OCI-LY3 (cell line): ENCODE measurements around the gene RBM23.
"Not testable (repeated sequence)": the region's sequence is repeated elsewhere in the genome, so short reads cannot be mapped to it uniquely, and the experiment has no call there.

Source experiments
- H2AFZ ChIP-seq: fragments of 200-600, 300-600 bp; shearing (Covaris generic); 2 replicates; pipeline ENCODE4 v1.6.0; 2014; ENCODE audit warnings: antibody characterized with exemption, low read depth, low read length
- H3K27ac ChIP-seq: fragments of 200-600, 300-600 bp; sonication (generic); 2 replicates; pipeline ENCODE4 v1.5.1; 2014; ENCODE audit warnings: mild to moderate bottlenecking, low read length, moderate library complexity, mixed read lengths
- H3K27me3 ChIP-seq: fragments of 200-600, 300-600 bp; sonication (generic); 2 replicates; pipeline ENCODE4 v1.6.1; 2014; ENCODE audit warnings: low read depth, low read length, mixed read lengths
- H3K36me3 ChIP-seq: fragments of 200-600, 300-600 bp; sonication (generic); replicated peaks from 2 replicates; pipeline ENCODE3; 2014; ENCODE audit warnings: low read depth, low read length, mixed read lengths
- H3K4me1 ChIP-seq: fragments of 300-600, 200-600 bp; sonication (generic); 2 replicates; pipeline ENCODE4 v1.6.1; 2014; ENCODE audit warnings: low read length, mixed read lengths
- H3K4me2 ChIP-seq: fragments of 200-600, 300-600 bp; sonication (generic); 2 replicates; pipeline ENCODE4 v1.6.1; 2014; ENCODE audit warnings: low read length, mixed read lengths
- H3K4me3 ChIP-seq: fragments of 300-600, 200-600 bp; sonication (generic); 2 replicates; pipeline ENCODE4 v1.5.1; 2014; ENCODE audit warnings: antibody characterized with exemption, mild to moderate bottlenecking, low read length, moderate library complexity
- H3K79me2 ChIP-seq: fragments of 300-600, 200-600 bp; shearing (Covaris generic); 2 replicates; pipeline ENCODE4 v1.6.1; 2014; ENCODE audit warnings: mild to moderate bottlenecking, low read length, mixed read lengths
- H3K9ac ChIP-seq: fragments of 300-600, 200-600 bp; shearing (Covaris generic); 2 replicates; pipeline ENCODE4 v1.6.0; 2014; ENCODE audit warnings: mild to moderate bottlenecking, low read length, moderate library complexity
- H3K9me3 ChIP-seq: fragments of 200-600, 300-600 bp; shearing (Covaris generic); 2 replicates; pipeline ENCODE4 v1.6.1; 2014; ENCODE audit warnings: low read length, mixed read lengths; ENCODE audit not compliant: insufficient read depth
- H4K20me1 ChIP-seq: fragments of 200-600, 300-600 bp; sonication (generic); 2 replicates; pipeline ENCODE4 v1.6.1; 2016; ENCODE audit warnings: low read length, mixed read lengths; ENCODE audit not compliant: insufficient read depth
- EZH2phosphoT487 ChIP-seq: fragments of 200-600 bp; shearing (Covaris generic); IDR thresholded peaks from 2 replicates; pipeline ENCODE4 v1.6.1; 2018; ENCODE audit warnings: antibody characterized with exemption, mixed run types, low read depth
- TF ChIP-seq, protein P1 (sequence below): fragments of 200-600, 300-600 bp; sonication (generic); IDR thresholded peaks from 2 replicates; pipeline ENCODE4 v1.5.1; 2014; ENCODE audit warnings: antibody characterized with exemption, low read length, low read depth

The RBM23 gene

DNA sequence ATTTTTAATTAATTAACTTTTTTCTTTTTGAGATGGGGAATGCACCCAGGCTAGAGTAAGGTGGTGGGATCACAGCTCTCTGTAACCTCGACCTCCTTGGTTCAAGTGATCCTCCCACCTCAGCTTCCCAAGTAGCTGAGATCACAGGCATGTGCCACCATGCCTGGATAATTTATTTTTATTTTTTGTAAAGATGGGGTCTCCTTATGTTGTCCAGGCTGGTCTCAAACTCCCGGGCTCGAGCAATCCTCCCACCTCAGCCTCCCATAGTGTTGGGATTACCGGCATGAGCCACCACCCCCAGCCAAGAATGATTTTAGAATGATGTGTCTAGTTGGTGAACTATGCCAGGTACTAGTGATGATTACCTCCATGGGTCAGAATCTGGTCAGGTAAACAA is 54.0 kb downstream of the RBM23 start:
- Histone ChIP-seq H3K9me3 (no peaks in the 10 kb centered on the region), H4K20me1 (no peaks in the 10 kb centered on the region), H3K4me2 (no peak overlapping the region), H3K27me3 (no peaks in the 10 kb centered on the region), H3K4me1 (no peaks in the 10 kb centered on the region), H3K36me3 (no peaks in the 10 kb centered on the region), H3K79me2 (no peaks in the 10 kb centered on the region), H3K27ac (no peak overlapping the region), H2AFZ (no peak overlapping the region), H3K4me3 (no peak overlapping the region), H3K9ac (no peak overlapping the region)
- TF ChIP-seq, protein P1, sequence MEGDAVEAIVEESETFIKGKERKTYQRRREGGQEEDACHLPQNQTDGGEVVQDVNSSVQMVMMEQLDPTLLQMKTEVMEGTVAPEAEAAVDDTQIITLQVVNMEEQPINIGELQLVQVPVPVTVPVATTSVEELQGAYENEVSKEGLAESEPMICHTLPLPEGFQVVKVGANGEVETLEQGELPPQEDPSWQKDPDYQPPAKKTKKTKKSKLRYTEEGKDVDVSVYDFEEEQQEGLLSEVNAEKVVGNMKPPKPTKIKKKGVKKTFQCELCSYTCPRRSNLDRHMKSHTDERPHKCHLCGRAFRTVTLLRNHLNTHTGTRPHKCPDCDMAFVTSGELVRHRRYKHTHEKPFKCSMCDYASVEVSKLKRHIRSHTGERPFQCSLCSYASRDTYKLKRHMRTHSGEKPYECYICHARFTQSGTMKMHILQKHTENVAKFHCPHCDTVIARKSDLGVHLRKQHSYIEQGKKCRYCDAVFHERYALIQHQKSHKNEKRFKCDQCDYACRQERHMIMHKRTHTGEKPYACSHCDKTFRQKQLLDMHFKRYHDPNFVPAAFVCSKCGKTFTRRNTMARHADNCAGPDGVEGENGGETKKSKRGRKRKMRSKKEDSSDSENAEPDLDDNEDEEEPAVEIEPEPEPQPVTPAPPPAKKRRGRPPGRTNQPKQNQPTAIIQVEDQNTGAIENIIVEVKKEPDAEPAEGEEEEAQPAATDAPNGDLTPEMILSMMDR, result no peak
- TF ChIP-seq EZH2phosphoT487, result no peak

DNA sequence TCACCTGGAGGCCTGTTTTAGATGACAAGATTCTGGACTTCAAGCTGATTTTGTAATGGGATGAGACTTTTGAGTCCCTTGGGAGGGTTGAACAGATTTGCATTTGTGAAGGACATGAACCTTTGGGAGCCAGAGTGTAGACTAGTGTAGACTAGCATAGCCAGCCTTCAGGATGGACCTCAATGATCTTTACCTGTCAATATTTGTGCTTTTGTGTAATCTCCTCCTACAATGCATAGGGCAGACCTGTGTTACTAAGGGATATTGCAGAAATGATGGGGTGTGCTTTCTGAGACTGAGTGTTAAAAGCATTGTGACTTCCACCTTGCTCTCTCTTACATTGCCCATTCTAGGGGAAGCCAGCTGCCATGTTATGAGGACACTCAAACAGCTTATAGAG is 57.3 kb downstream of the RBM23 start:
- peaks cover 8% of the 10 kb centered on the region; the same call in 1 of the 2 replicates for H3K4me1 ChIP-seq
- H3K27me3 ChIP-seq, result no peaks in the 10 kb centered on the region
- H3K27ac ChIP-seq, result no peak overlapping the region
- no peak overlapping the region for H3K9ac ChIP-seq
- no peaks in the 10 kb centered on the region for H4K20me1 ChIP-seq
- H2AFZ ChIP-seq, result no peak overlapping the region
- H3K36me3 ChIP-seq, result no peaks in the 10 kb centered on the region
- no peak overlapping the region for H3K4me2 ChIP-seq
- H3K79me2 ChIP-seq, result no peaks in the 10 kb centered on the region
- H3K4me3 ChIP-seq, result no peak overlapping the region
- no peak for TF ChIP-seq EZH2phosphoT487
- TF ChIP-seq, protein P1, result no peak
- H3K9me3 ChIP-seq, result no peaks in the 10 kb centered on the region

DNA sequence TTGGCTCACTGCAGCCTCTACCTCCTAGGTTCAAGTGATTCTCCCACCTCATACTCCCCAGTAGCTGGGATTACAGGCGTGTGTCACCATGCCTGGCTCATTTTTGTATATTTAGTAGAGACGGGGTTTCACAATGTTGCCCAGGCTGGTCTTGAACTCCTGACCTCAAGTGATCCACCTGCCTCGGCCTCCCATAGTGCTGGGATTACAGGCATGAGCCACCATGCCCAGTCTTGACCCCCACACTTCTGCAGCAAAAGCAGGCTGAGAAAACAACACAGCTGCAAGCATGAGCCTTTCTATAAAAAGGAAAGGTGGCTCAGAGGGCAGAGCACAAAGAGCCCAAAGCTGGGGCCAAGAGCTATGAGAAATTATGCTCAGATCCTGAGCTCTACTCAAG is 58.6 kb downstream of the RBM23 start:
- not testable (repeated sequence) for H3K27me3 ChIP-seq, H3K27ac ChIP-seq, H3K79me2 ChIP-seq, H2AFZ ChIP-seq, H3K9me3 ChIP-seq, H3K36me3 ChIP-seq, H4K20me1 ChIP-seq, H3K4me3 ChIP-seq, H3K9ac ChIP-seq, H3K4me1 ChIP-seq, H3K4me2 ChIP-seq

DNA sequence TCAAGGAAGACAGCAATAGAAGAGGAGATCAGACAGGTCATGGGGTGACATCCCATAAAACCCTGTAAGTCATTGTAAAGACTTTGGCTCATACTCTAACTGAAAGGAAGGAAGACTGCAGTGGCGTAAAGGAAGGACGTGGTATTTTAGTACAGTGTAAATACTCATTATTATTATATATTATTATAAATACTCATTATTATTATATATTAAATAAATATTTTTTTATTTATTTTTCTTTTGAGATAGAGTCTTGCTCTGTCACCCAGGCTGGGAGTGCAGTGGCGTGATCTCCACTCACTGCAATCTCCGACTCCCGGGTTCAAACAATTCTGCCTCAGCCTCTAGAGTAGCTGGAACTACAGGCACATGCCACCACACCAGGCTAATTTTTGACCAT is 62.5 kb downstream of the RBM23 start:
- no peaks in the 10 kb centered on the region for H3K36me3 ChIP-seq
- H3K79me2 ChIP-seq, result no peaks in the 10 kb centered on the region
- H3K4me2 ChIP-seq, result no peak overlapping the region
- peaks cover 12% of the 10 kb centered on the region for H3K4me1 ChIP-seq
- no peak overlapping the region for H3K9ac ChIP-seq
- H2AFZ ChIP-seq, result no peak overlapping the region
- no peak overlapping the region for H3K4me3 ChIP-seq
- no peaks in the 10 kb centered on the region for H3K9me3 ChIP-seq
- no peak for TF ChIP-seq EZH2phosphoT487
- TF ChIP-seq, protein P1, result no peak
- no peak overlapping the region for H3K27ac ChIP-seq
- H3K27me3 ChIP-seq, result no peaks in the 10 kb centered on the region
- no peaks in the 10 kb centered on the region for H4K20me1 ChIP-seq
